ENCODE measurements around the gene F11R.

- TF ChIP-seq CTCF (IDR thresholded peaks at IDR 0.05) (no peak), POLR2A (IDR thresholded peaks at IDR 0.05) (no peak)
These were observed 28.2 kb upstream of the F11R start for GRCh38 chr1:161048949-161049722.

Data from uterus (tissue), 2 donors.